HG03457 (cell line): Measurements from ENCODE around the gene RBM3.

Experiments
- ATAC-seq: cut with Tn5 transposase; IDR thresholded peaks from one replicate; pipeline ENCODE4 v1.9.1; 2021; ENCODE audit warnings: moderate number of reproducible peaks; ENCODE audit not compliant: unreplicated experiment

Gene RBM3

DNA sequence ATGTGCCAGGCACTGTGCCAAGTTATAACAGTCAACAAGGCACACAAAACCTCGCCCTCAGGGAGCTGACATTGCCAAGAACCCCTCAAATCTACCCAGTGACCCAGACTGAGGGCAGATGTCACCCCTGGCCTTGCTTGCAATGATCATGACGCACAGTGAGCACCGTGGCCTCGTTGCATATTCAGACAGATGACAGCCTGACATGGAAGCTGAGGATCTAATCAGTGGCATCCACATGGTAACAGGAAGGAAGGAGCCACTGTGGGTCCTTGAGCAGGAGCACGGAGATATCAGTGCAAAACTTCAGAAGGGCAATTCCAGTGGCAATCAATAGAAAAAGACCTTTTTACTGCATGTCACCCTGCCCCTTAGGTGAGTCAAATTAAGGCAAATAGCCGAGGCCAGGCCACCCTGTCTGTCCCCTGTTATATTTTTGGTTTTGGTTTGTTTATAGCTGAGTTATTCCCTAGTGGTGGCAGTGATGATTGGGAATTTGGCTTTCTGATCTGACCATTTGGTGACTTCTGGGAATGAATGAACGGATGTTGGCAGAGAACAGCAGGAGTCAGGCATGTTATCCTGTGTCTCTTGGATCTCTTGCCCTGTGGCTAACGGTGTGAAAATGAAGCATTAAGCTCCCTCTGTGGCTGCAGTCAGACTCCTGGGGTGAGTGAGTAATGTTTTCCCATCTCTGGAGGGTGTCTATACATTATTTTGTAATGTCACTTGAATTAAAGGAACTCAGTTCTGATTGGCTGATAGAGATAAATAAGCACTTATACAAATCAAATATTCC lies 43.5 kb downstream of the RBM3 start:
- no peak for ATAC-seq

DNA sequence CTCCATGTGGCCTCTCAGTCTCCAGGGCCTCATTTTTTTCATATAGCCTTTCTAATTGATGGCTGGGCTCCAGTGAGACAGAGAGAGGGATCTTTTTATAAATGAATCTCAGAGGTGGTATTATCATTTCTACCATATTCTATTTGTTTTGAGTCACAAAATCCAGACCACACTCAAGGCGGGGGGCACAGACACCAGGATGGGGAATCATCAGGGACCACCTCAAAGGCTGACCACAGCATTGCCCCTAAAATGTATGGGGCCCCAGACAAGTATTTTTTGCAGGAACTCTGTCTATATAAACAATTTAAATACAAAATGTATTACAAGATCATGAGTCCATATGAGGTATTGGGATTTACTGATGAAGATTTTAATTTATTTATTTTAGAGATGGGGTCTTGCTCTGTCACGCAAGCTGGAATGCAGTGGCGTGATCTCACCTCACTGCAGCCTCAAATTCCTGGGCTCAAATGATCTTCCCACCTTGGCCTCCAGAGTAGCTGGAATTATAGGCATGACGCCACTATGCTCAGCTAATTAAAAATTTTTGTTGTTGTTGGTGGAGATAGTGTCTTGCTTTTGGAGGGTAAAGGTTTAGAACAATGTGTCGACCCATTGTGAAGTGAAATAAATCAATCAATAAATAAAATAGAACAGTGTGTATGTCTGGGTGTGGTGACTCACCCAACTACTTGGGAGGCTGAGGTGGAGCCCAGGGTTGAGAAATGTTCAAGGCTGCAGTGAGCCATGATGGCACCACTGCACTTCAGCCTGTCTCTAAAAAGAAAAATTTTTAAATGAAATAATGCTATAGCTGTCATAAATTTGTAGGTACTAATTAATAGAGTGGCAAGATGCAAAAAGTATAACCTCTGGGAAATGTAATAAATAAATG lies 52.4 kb downstream of the RBM3 start:
- ATAC-seq, result no peak
